NCI-H2081 treated with DMSO at 0.1 percent for 48 hours (cell line): ENCODE measurements around the gene ZNF780A.
"Not testable (repeated sequence)": the region's sequence is repeated elsewhere in the genome, so short reads cannot be mapped to it uniquely, and the experiment has no call there.

Experiments
- DNase-seq: peaks from one replicate; lab custom pipeline; 2025; lab: John Stamatoyannopoulos, UW

The ZNF780A gene

DNA sequence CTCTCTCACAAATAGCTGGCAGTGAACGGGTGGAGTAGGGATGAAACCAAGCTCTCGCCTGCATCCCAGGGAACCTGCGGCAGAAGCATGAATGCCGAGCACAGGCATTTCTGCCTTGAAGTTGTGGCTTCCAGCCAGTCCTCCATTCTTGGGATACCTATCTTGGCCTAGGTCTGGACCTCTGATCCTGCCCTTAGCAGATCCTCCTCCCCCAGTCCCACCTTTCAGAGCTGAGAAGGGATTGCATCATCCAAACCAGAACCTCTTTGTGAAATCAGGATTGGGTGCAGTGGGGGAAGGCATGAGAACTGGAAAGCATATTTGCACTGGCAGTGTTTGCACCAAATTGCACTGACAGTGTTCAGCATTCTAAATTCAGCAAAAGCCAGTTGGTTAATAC lies 5.8 kb downstream of the ZNF780A start:
- DNase-seq = no peak

DNA sequence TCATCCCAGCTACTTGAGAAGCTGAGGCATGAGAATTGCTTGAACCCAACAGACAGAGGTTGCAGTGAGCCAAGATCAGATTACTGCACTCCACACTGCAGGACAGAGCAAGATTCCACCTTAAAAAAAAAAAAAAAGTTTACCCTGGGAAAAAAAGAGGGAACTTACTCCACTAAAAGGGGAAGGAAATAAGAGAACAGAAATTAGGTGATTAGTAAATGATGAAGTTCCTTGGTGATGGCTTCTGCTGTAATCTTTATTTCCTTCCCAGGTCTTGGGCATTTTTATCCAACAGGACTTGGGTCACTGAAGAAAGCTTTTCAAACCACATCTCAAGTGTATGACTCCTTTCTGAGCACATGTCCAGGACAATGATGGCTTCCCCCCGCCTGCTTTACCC lies 9.3 kb downstream of the ZNF780A start:
- no peak for DNase-seq

DNA sequence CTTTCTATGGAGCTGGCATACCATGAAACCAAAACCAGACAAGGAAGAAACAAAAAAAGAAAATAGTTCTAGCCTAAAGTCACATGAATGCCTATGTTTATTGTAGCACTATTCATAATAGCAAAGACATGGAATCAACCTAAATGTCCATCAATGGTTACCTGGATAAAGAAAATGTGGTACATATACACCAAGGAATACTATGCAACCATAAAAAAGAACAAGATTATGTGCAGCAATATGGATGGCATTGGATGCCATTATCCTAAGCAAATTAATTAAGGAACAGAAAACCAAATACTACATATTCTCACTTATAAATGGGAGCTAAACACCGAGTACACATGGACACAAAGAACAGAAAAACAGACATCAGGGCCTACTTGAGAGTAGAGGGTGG lies 10.5 kb downstream of the ZNF780A start:
- DNase-seq = no peak

DNA sequence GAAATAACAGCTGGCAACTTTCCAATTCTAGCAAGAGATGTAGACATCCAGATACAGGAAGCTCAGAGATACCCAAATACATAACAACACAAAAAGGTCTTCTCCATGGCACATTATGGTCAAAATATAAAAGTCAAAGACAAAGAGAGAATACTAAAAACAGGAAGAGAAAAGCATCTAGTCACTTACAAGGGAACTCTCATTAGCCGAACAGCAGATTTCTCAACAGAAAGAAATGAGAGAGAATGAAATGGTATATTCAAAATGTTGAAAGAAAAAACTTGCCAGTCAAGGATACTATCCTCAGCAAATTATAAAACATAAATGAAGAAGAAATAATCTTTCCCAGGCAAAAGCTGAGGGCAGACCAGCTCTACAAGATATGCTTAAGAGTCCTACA lies 12.4 kb downstream of the ZNF780A start:
- DNase-seq = no peak

DNA sequence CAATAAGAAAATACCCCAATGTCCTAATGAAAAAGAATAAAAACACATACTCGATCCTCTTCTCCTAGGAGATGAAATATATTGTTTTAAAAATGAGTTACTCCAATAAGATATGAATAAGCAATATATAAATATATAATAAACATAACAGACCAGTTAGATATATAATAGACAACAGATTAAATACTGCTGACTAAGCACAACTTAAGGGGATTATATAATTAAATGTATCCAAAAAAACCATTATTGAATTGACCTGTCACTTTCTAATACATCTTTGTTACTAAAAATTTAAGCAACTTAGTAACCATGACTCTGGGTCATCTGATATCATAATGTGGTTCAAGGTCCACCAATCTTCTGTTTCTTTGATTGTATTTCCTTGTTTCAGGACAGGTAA lies 20.7 kb downstream of the ZNF780A start:
- DNase-seq = no peak

DNA sequence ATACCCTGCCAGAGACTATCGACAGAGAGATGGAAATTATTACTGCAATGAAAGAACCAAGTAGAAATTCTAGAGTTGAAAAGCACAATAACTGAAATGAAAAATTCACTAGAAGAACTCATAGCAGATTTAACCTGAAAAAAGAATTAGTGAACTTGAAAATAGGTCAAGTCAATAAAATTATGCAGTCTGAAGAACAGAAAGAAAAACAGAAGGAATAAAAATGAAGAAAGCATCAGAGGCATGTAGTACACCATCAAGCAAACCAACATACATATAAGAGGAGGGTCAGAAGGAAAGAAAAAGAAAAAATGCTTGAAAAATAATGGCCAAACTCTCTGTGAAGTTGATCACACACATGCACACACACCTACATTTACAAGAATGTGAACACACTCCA lies 31.1 kb downstream of the ZNF780A start:
- no peak for DNase-seq

DNA sequence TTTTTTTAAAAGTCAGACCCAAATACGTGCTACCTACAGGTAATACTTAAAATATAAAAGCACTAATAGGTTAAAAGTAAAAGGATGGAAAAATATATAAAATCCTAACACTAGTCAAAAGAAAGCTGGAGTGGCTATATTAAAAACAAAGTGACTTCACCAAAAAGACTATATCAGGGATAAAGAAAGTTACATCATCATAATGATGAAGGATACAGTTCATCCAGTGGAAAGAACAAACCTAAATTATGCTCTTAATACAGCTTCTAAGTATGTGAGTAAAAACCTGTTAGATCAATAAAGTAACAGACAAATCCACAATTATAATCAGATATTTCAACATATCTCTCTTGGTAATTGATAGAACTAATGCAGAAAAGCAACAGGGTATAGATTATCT lies 33.6 kb downstream of the ZNF780A start:
- no peak for DNase-seq

DNA sequence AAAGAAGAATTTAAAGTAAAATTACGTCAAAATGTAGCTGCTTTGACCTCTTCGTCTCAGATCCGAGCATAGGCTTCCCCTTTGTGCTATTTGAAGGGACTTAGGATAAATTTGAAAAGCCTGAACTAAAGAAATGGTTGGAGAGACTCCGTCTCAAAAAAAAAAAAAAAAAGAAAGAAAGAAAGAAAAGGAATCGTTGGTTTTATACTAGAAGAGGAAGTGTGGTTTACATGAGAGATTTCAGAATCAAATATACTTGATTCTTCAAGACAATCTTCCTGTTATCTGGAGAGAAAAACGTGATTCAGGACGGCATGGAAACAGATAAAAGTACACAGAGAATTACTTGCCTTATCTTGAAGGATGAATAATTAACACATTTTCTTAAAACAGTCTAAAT lies 34.2 kb downstream of the ZNF780A start:
- no peak for DNase-seq

DNA sequence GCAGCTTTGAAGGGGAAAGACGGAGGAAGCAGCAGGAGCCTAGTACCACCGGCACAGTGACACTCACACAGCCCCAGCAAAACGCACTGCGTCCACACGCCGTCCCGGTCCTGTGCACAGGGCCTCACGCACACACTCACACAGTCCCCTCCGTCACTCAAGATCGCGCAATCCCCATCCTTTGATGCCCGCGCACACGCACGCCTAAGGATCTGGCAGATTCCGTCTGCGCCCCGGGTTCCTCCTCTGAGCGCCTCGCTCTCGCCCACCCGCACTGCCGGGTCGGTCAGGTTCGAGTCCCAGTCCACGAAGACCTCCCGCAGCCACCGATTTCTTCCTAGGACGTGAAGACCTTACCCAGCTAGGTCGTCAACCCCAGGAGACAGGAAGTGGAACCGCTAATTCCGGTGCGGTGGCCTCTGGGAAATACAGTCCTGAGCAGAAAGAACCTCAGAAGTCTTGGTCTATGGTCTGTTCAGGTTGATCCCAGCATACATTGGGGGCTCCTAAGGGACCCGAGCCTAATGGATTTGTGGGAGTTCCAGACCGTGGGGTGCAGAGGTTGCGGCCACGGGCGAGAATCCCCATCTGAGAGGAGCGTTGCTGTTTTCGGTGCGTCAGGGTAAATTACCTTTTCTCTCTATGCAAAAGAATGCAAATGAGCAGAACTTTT lies 34.8 kb downstream of the ZNF780A start, which contains the start of gene ZNF780B:
Gene ZNF780B (minus strand): TSS at position 400 of the 673 bp plus-strand sequence. CDS start 5,899 bp downstream, outside the sequence.
- DNase-seq = no peak

DNA sequence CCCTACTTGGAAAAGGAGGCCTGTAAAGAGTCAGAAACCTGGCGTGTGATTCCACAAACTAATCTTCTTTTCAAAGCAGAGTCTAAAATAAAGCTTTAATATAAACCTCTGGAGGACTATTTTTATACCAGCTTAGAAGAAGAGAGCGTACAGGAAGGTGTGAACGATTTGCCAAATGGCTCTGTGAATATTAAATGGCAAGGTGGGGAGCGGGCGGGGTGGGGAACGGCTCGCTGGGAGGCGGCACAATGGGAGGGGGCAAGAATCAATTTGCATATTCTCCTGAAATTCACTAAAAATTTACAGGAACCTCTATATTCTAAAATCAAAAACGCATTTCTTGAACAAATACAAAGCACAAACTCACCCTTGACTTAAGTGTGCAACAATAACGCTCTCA lies 35.7 kb downstream of the ZNF780A start:
- no peak for DNase-seq

DNA sequence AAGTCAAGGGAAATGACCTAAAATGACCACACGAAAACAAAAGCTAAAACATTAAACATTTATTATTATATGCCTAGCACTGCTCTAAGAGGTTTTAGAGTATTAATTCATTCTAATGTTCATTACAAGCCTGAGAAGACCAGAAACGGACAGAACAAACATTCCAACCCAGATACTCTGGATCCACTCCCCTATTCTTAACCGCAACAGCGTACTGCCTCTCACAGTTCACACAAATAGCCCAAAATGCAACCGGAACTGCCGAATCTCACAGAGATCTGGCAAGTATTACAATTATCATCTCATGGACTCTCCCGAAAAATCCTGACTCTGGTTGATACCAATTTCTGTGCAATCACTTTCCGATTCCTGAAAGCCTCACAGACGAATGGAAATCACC lies 36.1 kb downstream of the ZNF780A start:
- DNase-seq = no peak

DNA sequence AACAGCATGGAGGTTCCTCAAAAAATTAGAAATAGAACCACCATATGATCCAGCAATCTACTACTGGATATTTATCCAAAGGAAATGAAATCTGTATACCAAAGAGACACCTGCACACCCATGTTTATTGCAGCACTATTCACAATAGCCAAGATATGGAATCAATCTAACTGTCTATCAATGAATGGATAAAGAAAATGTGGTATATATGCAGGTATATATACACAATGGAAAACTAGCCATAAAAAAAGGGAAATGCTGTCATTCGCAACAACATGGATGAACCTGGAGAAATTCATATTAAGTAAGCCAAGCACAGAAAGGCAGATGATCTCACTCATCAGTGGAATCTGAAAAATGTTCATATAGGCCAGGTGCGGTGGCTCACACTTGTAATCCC lies 37.3 kb downstream of the ZNF780A start:
- no peak for DNase-seq

DNA sequence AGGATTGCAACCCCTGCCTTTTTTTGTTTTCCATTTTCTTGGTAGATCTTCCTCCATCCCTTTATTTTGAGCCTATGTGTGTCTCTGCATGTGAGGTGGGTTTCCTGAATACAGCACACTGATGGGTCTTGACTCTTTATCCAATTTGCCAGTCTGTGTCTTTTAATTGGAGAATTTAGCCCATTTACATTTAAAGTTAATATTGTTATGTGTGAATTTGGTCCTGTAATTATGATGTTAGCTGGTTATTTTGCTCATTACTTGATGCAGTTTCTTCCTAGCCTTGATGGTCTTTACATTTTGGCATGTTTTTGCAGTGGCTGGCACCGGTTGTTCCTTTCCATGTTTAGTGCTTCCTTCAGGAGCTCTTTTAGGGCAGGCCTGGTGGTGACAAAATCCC lies 49.0 kb downstream of the ZNF780A start:
- not testable (repeated sequence) for DNase-seq

DNA sequence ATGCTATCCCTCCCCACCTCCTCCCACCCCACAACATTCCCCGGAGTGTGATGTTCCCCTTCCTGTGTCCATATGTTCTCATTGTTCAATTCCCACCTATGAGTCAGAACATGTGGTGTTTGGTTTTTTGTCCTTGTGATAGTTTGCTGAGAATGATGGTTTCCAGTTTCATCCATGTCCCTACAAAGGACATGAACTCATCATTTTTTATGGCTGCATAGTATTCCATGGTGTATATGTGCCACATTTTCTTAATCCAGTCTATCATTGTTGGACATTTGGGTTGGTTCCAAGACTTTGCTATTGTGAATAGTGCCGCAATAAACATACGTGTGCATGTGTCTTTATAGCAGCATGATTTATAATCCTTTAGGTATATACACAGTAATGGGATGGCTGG lies 52.7 kb downstream of the ZNF780A start:
- not testable (repeated sequence) for DNase-seq

DNA sequence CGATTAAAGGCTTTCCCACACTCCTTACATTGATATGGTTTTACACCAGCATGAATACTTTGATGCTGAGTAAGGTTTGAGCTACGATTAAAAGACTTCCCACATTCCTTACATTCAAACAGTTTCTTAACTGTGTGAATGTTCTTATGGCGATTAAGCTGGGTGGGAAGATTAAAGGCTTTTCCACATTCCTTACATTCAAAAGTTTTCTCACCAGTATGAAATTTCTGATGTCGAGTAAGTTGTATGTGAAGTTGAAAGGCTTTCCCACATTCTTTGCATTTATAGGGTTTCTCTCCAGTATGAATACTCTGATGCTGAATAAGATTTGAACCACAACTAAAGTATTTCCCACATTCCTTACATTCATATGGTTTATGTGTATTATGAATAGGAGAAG lies 54.7 kb downstream of the ZNF780A start:
- DNase-seq = no peak

DNA sequence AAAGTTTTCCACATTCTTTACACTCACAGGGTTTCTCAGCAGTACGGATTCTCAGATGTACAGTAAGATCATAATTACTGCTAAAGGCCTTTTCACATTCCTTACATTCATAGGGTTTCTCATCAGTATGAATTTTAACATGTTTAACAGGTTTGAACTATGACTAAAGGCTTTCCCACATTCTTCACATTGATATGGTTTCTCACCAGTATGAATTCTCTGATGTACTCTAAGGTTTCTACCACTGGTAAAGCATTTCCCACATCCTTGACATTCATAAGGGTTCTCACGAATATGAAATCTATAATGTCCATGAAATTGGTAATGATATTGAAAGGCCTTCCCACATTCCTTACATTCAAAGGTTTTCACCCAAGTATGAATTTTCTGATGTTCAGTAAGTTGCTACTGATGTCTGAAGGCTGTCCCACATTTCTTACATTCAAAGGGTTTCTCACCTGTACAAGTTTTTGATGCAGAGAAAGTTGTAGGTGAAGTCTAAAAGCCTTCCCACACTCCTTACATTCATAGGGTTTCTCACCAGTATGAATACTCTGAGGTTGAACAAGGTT lies 56.7 kb downstream of the ZNF780A start:
- no peak for DNase-seq

DNA sequence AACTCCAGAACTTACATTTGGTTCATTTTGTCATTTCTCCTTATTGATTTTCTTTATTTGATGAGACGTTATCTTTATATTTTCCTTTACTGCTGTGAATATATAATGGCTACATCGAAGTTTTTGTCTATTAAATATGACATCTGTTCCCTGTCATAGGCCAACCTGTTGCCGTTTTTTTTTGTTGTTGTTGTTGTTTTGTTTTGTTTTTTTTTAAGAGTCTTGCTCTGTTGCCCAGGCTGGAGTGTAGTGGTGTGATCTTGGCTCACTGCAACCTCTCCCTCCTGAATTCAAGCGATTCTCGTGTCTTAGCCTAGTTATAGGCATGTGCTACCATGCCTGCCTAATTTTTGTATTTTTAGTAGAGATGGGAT lies 64.2 kb downstream of the ZNF780A start:
- no peak for DNase-seq

DNA sequence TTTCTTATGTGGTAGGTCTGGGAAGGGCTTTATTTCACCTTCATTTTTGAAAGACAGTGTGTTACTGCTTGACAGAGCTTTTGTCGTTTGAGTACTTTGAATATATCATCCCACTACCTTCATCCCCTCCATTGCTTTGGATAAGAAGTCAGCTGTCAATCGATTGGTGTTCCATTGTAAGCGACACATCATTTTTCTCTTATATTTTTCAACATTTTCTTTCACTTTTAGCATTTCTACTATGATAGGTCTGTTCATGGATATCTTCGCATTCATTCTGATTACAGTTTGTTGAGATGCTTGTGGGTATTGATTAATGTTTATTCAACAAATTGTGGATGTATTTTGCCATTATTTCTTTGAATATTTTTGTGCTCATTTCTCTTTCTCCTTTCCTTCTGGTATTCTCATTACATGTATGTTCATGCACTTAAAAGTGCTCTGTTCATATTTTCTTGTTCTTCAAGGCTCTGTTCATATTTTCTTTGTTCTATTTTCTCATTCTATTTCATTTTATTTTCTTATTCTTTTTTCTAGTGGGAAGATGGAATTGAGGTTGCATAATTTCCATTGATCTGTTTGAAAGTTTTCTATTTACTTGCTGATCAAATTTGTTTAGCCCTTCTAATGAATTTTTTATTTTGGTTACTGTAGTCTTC lies 64.7 kb downstream of the ZNF780A start:
- DNase-seq = no peak

DNA sequence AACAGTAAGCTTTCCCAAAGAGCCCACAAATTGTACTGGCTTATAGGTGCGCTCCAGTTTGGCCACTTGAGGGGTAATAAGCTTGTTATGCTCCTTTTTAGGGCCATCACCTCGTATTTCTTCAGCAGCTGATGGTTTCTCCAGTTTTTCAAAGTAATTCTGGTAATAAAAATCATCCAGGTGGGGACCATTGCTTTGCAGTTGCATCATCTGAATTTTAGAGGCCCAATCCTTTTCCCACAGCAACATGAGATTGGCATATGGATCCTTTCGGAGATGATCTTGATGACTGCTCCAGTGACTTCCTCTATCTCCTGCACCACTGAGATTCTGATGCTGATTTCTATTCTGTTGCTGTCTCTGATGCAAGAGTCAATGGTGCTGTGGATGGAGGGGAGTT lies 66.8 kb downstream of the ZNF780A start:
- no peak for DNase-seq
